Suprapubic skin (tissue), 4 donors: ENCODE measurements around the gene ZNF584.
"Not testable (repeated sequence)": the region's sequence is repeated elsewhere in the genome, so short reads cannot be mapped to it uniquely, and the experiment has no call there.

Experiments
- POLR2A ChIP-seq, 2 donors: fragments of 450-650 bp; IDR thresholded peaks; one replicate each; pipeline ENCODE4 v1.6.1; 2017; ENCODE audit warnings: antibody characterized with exemption in 2 of 2, mild to moderate bottlenecking in 2 of 2, moderate library complexity in 2 of 2
- POLR2AphosphoS5 ChIP-seq, 3 donors: sonication (generic); formaldehyde crosslinking; IDR thresholded peaks; one replicate each; pipeline ENCODE4 v1.6.1; 2017; ENCODE audit warnings: antibody characterized with exemption in 3 of 3
- TF ChIP-seq, protein P1 (sequence below), 2 donors: fragments of 200-600 bp in 1 of 2; fragments of 450-650 bp in 1 of 2; sonication (generic) in 1 of 2; IDR thresholded peaks; one replicate each; pipeline ENCODE4 v1.5.1; 2016 to 2019; ENCODE audit warnings: antibody characterized with exemption in 2 of 2, mild to moderate bottlenecking in 1 of 2, moderate library complexity in 1 of 2

DNA sequence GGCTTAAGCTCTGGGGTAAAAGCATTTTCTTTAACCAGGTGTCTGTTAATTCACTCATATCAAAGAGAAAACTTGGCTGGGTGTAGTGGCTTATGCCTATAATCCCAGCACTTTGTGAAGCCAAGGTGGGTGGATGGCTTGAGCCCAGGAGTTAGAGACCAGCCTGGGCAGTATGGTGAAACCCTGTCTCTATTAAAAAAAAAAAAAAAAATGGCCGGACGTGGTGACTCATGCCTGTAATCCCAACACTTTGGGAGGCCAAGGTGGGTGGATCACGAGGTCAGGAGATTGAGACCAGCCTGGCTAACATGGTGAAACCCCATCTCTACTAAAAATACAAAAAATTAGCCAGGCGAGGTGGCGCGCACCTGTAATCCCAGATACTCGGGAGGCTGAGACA lies 31.7 kb upstream of the ZNF584 start:
- TF ChIP-seq, protein P1, sequence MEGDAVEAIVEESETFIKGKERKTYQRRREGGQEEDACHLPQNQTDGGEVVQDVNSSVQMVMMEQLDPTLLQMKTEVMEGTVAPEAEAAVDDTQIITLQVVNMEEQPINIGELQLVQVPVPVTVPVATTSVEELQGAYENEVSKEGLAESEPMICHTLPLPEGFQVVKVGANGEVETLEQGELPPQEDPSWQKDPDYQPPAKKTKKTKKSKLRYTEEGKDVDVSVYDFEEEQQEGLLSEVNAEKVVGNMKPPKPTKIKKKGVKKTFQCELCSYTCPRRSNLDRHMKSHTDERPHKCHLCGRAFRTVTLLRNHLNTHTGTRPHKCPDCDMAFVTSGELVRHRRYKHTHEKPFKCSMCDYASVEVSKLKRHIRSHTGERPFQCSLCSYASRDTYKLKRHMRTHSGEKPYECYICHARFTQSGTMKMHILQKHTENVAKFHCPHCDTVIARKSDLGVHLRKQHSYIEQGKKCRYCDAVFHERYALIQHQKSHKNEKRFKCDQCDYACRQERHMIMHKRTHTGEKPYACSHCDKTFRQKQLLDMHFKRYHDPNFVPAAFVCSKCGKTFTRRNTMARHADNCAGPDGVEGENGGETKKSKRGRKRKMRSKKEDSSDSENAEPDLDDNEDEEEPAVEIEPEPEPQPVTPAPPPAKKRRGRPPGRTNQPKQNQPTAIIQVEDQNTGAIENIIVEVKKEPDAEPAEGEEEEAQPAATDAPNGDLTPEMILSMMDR (IDR thresholded peaks at IDR 0.05): not testable (repeated sequence)
- not testable (repeated sequence) for TF ChIP-seq POLR2A, POLR2AphosphoS5 (IDR thresholded peaks at IDR 0.05)
